AG10803 (cell line): Measurements from ENCODE around the gene UMODL1.
A peak's percentile ranks its signal among the peaks of the same experiment; 100 is the strongest.

ENCODE experiments used
- DNase-seq: peaks from one replicate; pipeline ENCODE4 v3.0.0; 2010; ENCODE audit warnings: low read depth
- H3K4me3 ChIP-seq: 2 replicates; pipeline ENCODE4 v1.5.1; 2011; ENCODE audit warnings: mild to moderate bottlenecking, low read length, control low read depth
- CTCF ChIP-seq: conservative IDR thresholded peaks from 2 replicates; pipeline ENCODE4 v1.5.1; 2011; ENCODE audit warnings: mild to moderate bottlenecking, low read length, control low read depth, inconsistent platforms

The UMODL1 gene

GRCh38 chr21:42110691-42111469 lies 39.8 kb downstream of the UMODL1 start:
- DNase-seq: no peak
- TF ChIP-seq CTCF: no peak
- H3K4me3 ChIP-seq: no peak overlapping the region

DNA sequence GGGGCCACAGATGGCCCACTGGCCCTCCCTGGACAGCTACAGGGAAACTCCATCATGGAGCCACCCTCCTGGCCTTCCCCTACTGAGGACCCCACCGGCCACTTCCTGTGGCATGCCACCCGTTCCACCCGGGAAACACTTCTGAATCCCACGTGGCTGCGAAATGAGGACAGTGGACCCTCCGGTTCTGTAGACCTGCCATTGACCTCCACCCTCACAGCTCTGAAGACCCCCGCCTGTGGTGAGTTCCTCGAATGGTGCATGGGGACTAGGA lies 40.3 kb downstream of the UMODL1 start:
- H3K4me3 ChIP-seq: no peak overlapping the region
- no peak for DNase-seq
- no peak for TF ChIP-seq CTCF

GRCh38 chr21:42111811-42112210 lies 40.7 kb downstream of the UMODL1 start:
- no peak for DNase-seq
- no peak for TF ChIP-seq CTCF
- no peak overlapping the region for H3K4me3 ChIP-seq

DNA sequence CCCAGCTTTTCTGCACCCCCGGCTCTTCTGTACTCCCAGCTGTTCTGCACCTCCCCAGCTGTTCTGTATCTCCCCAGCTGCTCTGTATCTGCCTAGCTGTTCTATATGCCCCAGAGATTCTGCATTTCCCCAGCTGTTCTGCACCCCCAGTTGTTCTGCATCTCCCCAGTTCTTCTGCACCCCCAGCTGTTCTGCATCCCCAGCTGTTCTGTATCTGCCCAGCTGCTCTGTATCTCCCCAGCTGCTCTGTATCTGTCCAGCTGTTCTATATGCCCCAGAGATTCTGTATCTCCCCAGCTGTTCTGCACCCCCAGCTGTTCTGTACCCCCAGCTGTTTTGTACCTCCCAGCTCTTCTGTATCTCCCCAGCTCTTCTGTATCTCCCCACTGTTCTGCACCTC lies 41.1 kb downstream of the UMODL1 start:
- no peak overlapping the region for H3K4me3 ChIP-seq
- no peak for DNase-seq
- TF ChIP-seq CTCF: no peak

GRCh38 chr21:42112857-42113256 lies 41.7 kb downstream of the UMODL1 start:
- DNase-seq: peak; percentile 29
- no peak overlapping the region for H3K4me3 ChIP-seq
- TF ChIP-seq CTCF: no peak

GRCh38 chr21:42113926-42114409 lies 42.9 kb downstream of the UMODL1 start:
- TF ChIP-seq CTCF: peak; percentile 50
- DNase-seq: peak; percentile 59
- H3K4me3 ChIP-seq: no peak overlapping the region

DNA sequence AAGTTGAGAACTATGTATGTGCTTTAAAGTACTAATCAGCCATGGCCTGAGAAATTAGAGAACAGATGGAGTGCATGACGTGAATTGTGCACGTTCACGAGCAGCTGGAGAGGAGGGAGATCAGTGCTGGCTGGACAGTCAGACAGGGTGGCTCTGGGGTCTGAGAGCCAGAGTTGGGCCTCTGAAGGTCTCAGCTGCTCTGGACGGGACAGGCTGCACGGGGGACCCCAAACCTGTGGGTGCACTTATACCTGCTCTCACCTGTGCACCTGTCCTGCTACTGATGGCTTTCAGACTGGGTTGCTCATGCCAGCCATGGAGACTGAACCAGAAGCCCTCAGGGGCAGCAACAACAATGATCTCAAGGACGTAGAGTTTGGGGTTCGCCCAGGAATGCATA lies 43.5 kb downstream of the UMODL1 start:
- no peak overlapping the region for H3K4me3 ChIP-seq
- TF ChIP-seq CTCF: no peak
- no peak for DNase-seq
